ENCODE results near the gene TENT5C.

The TENT5C gene

GRCh38 chr1:117592155-117592554 is 13.7 kb upstream of the TENT5C start:
- no peaks in the 10 kb centered on the region for H3K4me1 ChIP-seq (ENCODE audit: control insufficient read depth, insufficient read depth, low read length, poor library complexity, severe bottlenecking)
- no peaks in the 10 kb centered on the region for H3K9me3 ChIP-seq (ENCODE audit: control insufficient read depth, low read length)
- WGBS, 2 experiments (ENCODE audit: insufficient coverage in 2 of 2), result 93 to 95% methylated on average over 8 to 9 of the region's 9 CpGs
- H3K27ac ChIP-seq (ENCODE audit: low read depth, low read length, severe bottlenecking), result no peak overlapping the region
- no peak overlapping the region for H3K4me3 ChIP-seq (ENCODE audit: extremely low read depth, insufficient read depth, low read length, poor library complexity, severe bottlenecking)
- no peaks in the 10 kb centered on the region for H3K36me3 ChIP-seq (ENCODE audit: control insufficient read depth, insufficient read depth, low read length)

- Histone ChIP-seq H3K4me1 (ENCODE audit: control insufficient read depth, insufficient read depth, low read length, poor library complexity, severe bottlenecking) (no peaks in the 10 kb centered on the region), H3K9me3 (ENCODE audit: control insufficient read depth, low read length) (no peaks in the 10 kb centered on the region), H3K27ac (ENCODE audit: low read depth, low read length, severe bottlenecking) (no peak overlapping the region), H3K36me3 (ENCODE audit: control insufficient read depth, insufficient read depth, low read length) (no peaks in the 10 kb centered on the region), H3K4me3 (ENCODE audit: extremely low read depth, insufficient read depth, low read length, poor library complexity, severe bottlenecking) (no peak overlapping the region)
- 82 to 86% methylated on average over 4 to 7 of the region's 8 CpGs for WGBS, 2 experiments (ENCODE audit: insufficient coverage in 2 of 2)
Measured at GRCh38 chr1:117594261-117594990, 11.4 kb upstream of the TENT5C start.

- Histone ChIP-seq H3K9me3 (ENCODE audit: control insufficient read depth, low read length) (no peaks in the 10 kb centered on the region), H3K36me3 (ENCODE audit: control insufficient read depth, insufficient read depth, low read length) (no peaks in the 10 kb centered on the region), H3K4me1 (ENCODE audit: control insufficient read depth, insufficient read depth, low read length, poor library complexity, severe bottlenecking) (no peaks in the 10 kb centered on the region), H3K27ac (ENCODE audit: low read depth, low read length, severe bottlenecking) (no peak overlapping the region), H3K4me3 (ENCODE audit: extremely low read depth, insufficient read depth, low read length, poor library complexity, severe bottlenecking) (no peak overlapping the region)
- 56 to 75% methylated on average over 3 to 4 of the region's 5 CpGs for WGBS, 2 experiments (ENCODE audit: insufficient coverage in 2 of 2)
Measured at GRCh38 chr1:117596023-117596720, 9.7 kb upstream of the TENT5C start.

GRCh38 chr1:117598489-117598888 is 7.4 kb upstream of the TENT5C start:
- Histone ChIP-seq H3K4me3 (ENCODE audit: extremely low read depth, insufficient read depth, low read length, poor library complexity, severe bottlenecking) (no peak overlapping the region), H3K27ac (ENCODE audit: low read depth, low read length, severe bottlenecking) (no peak overlapping the region), H3K36me3 (ENCODE audit: control insufficient read depth, insufficient read depth, low read length) (no peaks in the 10 kb centered on the region), H3K9me3 (ENCODE audit: control insufficient read depth, low read length) (no peaks in the 10 kb centered on the region), H3K4me1 (ENCODE audit: control insufficient read depth, insufficient read depth, low read length, poor library complexity, severe bottlenecking) (no peaks in the 10 kb centered on the region)
- WGBS, 2 experiments (ENCODE audit: insufficient coverage in 2 of 2), result 71 to 77% methylated on average over 4 of the region's 6 CpGs

- Histone ChIP-seq H3K36me3 (ENCODE audit: control insufficient read depth, insufficient read depth, low read length) (no peaks in the 10 kb centered on the region), H3K4me1 (ENCODE audit: control insufficient read depth, insufficient read depth, low read length, poor library complexity, severe bottlenecking) (no peaks in the 10 kb centered on the region), H3K27ac (ENCODE audit: low read depth, low read length, severe bottlenecking) (no peak overlapping the region), H3K4me3 (ENCODE audit: extremely low read depth, insufficient read depth, low read length, poor library complexity, severe bottlenecking) (no peak overlapping the region), H3K9me3 (ENCODE audit: control insufficient read depth, low read length) (no peaks in the 10 kb centered on the region)
- 88 to 90% methylated on average over 9 to 11 of the region's 16 CpGs for WGBS, 2 experiments (ENCODE audit: insufficient coverage in 2 of 2)
Measured at GRCh38 chr1:117599286-117600221, 6.3 kb upstream of the TENT5C start.

DNA sequence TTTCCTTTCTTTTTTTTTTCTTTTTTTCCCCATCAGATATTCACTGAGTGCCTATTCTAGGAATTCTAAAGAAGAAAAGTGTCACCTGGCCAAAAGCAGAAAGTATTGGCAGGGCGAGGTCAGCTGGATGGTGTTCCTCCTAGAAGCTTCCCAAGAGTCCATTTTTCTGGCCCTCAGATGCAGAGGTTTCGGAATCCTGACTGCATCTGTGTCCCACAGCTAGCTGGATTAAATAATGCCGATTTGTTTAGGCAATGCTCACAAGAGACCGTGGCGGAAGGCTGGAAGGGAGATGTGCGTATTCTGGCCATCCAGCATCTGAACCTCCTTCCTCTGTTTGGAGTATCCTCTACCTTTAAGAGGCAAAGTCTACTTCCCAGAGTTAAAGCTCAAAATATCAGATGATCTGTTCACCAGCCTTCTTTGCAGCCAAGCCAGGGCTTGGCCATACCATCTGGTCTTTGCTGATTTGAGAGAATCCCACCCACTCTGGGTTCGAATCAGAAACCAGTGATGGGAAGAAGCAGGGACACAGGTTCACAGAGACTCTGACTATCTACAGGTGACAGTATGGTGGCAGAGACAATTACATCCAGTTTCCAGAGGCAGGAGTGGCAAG is 5.4 kb upstream of the TENT5C start:
- 89 to 92% methylated on average over 7 of the region's 7 CpGs for WGBS, 2 experiments (ENCODE audit: insufficient coverage in 2 of 2)
- no peaks in the 10 kb centered on the region for H3K36me3 ChIP-seq (ENCODE audit: control insufficient read depth, insufficient read depth, low read length)
- no peak overlapping the region for H3K4me3 ChIP-seq (ENCODE audit: extremely low read depth, insufficient read depth, low read length, poor library complexity, severe bottlenecking)
- H3K27ac ChIP-seq (ENCODE audit: low read depth, low read length, severe bottlenecking), result no peak overlapping the region
- H3K9me3 ChIP-seq (ENCODE audit: control insufficient read depth, low read length), result no peaks in the 10 kb centered on the region
- H3K4me1 ChIP-seq (ENCODE audit: control insufficient read depth, insufficient read depth, low read length, poor library complexity, severe bottlenecking), result no peaks in the 10 kb centered on the region

- Histone ChIP-seq H3K4me1 (ENCODE audit: control insufficient read depth, insufficient read depth, low read length, poor library complexity, severe bottlenecking) (no peaks in the 10 kb centered on the region), H3K4me3 (ENCODE audit: extremely low read depth, insufficient read depth, low read length, poor library complexity, severe bottlenecking) (no peak overlapping the region), H3K27ac (ENCODE audit: low read depth, low read length, severe bottlenecking) (no peak overlapping the region), H3K9me3 (ENCODE audit: control insufficient read depth, low read length) (no peaks in the 10 kb centered on the region), H3K36me3 (ENCODE audit: control insufficient read depth, insufficient read depth, low read length) (no peaks in the 10 kb centered on the region)
- 84 to 88% methylated on average over 4 of the region's 4 CpGs for WGBS, 2 experiments (ENCODE audit: insufficient coverage in 2 of 2)
Measured at GRCh38 chr1:117600966-117601365, 4.9 kb upstream of the TENT5C start.

GRCh38 chr1:117602862-117603261 is 3.0 kb upstream of the TENT5C start:
- Histone ChIP-seq H3K4me1 (ENCODE audit: control insufficient read depth, insufficient read depth, low read length, poor library complexity, severe bottlenecking) (peaks cover 9% of the 10 kb centered on the region), H3K36me3 (ENCODE audit: control insufficient read depth, insufficient read depth, low read length) (no peaks in the 10 kb centered on the region), H3K27ac (ENCODE audit: low read depth, low read length, severe bottlenecking) (no peak overlapping the region), H3K9me3 (ENCODE audit: control insufficient read depth, low read length) (no peaks in the 10 kb centered on the region), H3K4me3 (ENCODE audit: extremely low read depth, insufficient read depth, low read length, poor library complexity, severe bottlenecking) (no peak overlapping the region)
- 91 to 96% methylated on average over 2 to 4 of the region's 4 CpGs for WGBS, 2 experiments (ENCODE audit: insufficient coverage in 2 of 2)

DNA sequence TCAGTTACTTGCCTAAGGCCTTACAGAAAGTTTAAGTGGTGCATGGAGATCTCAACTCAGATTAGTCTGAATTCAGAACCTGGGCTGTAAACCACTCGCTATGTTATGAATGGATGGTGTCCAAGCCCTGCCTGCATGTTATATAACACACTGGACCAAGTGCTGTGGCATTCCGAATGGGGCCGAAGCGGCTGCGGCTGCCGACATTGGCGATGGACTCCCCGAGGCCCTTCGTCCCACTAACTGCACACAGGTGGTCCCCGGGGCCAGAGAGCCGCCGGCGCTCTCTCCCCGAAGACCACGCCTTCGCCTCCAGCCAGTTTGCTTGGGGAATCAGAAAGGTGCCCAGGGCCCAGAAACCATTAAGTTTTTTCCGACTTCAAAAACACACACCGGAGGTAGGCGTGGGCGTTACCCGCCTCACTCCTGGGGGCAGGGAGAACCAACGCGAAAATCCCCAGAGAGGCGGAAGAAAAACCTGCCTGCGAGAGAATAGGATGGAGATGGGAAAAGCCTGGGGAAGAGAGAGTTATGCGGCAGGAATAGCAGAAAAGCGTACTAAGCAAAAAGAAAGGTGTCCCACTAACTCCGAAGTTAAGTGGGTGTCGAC is 579 bp upstream of the TENT5C start:
- peaks cover 9% of the 10 kb centered on the region for H3K4me1 ChIP-seq (ENCODE audit: control insufficient read depth, insufficient read depth, low read length, poor library complexity, severe bottlenecking)
- WGBS, 2 experiments (ENCODE audit: insufficient coverage in 2 of 2), result 2 to 3% methylated on average over 13 to 28 of the region's 29 CpGs
- no peaks in the 10 kb centered on the region for H3K36me3 ChIP-seq (ENCODE audit: control insufficient read depth, insufficient read depth, low read length)
- H3K9me3 ChIP-seq (ENCODE audit: control insufficient read depth, low read length), result no peaks in the 10 kb centered on the region
- H3K4me3 ChIP-seq (ENCODE audit: extremely low read depth, insufficient read depth, low read length, poor library complexity, severe bottlenecking), result peak overlapping the region; percentile 69
- H3K27ac ChIP-seq (ENCODE audit: low read depth, low read length, severe bottlenecking), result peak overlapping the region; percentile 18
